HEK293T (cell line): ENCODE measurements around the gene VPS45.

Experiments
- BHLHE40 ChIP-seq: fragments of 450-650 bp; IDR thresholded peaks from 2 replicates; pipeline ENCODE4 v1.6.1; 2016; ENCODE audit warnings: mild to moderate bottlenecking, moderate library complexity, borderline replicate concordance
- ELF4 ChIP-seq: fragments of 450-650 bp; IDR thresholded peaks from 2 replicates; pipeline ENCODE4 v1.6.1; 2017; ENCODE audit warnings: antibody characterized with exemption
- FOXK2 ChIP-seq: fragments of 450-650 bp; IDR thresholded peaks from 2 replicates; pipeline ENCODE4 v1.6.1; 2016; ENCODE audit warnings: mild to moderate bottlenecking
- FOXM1 ChIP-seq: fragments of 450-650 bp; IDR thresholded peaks from 2 replicates; pipeline ENCODE4 v1.6.1; 2017; ENCODE audit warnings: mild to moderate bottlenecking, borderline replicate concordance
- L3MBTL2 ChIP-seq: fragments of 450-650 bp; conservative IDR thresholded peaks from 2 replicates; pipeline ENCODE4 v1.6.1; 2016; ENCODE audit warnings: mild to moderate bottlenecking
- LEF1 ChIP-seq: fragments of 450-650 bp; IDR thresholded peaks from 2 replicates; pipeline ENCODE4 v1.6.1; 2017; ENCODE audit warnings: mild to moderate bottlenecking, borderline replicate concordance
- NFRKB ChIP-seq: fragments of 450-650 bp; IDR thresholded peaks from 2 replicates; pipeline ENCODE4 v1.6.1; 2016; ENCODE audit warnings: mild to moderate bottlenecking, moderate library complexity

GRCh38 chr1:150022357-150022756 lies 45.2 kb upstream of the VPS45 start:
- TF ChIP-seq LEF1 = no peak
- TF ChIP-seq ELF4 = no peak
- no peak for TF ChIP-seq FOXM1
- no peak for TF ChIP-seq BHLHE40
- TF ChIP-seq NFRKB = no peak
- no peak for TF ChIP-seq FOXK2
- no peak for TF ChIP-seq L3MBTL2
